GM12801 (cell line): ENCODE measurements around the gene FYN.

Experiments
- TF ChIP-seq, protein P1 (sequence below): IDR thresholded peaks from one replicate; pipeline ENCODE4 v1.5.1; 2011; ENCODE audit warnings: control low read depth; ENCODE audit not compliant: insufficient read length; ENCODE audit errors: extremely low read depth

Gene FYN

DNA sequence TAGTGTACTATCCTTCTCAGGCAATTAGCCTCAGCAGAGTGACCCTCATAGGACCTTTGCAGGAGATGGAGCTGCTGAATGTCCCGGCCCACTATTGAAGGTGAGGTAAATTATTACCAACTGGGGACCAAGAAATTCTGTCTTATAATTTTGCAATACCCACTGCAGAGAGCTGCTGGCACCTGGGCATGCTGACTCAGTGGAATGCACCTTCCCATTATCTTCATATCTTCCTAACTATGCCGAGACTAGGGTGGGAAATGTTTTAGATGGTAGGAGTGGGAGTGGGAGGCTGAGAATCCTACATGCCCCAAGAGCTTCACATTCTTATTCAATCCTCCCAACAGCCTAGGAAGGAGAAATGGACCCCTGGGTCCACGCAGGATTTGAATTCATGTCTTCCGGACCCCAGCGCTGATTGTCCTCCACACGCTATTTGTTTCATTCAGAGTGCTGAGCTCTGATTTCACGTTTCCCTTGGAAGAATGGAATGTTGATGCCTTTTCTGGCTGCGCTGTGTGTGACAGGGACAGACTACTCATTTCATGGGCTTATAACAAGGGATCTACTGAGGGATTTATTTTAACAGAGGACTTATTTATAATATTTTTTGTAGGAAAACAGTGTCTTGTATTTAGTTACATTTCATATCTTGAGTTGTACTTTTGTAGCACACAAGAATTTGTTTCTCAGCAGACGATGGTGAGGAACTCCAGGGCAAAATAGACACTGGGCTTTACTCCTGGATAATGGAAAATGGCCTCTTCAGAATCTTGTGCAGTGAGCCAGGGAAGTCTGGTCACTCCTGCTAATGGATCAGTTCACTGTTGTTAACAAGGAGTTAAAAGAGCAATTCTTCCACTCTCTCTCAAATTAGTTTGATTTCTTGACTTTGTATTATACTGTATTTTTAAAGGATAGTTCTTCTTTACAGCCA lies 66.4 kb downstream of the FYN start:
- TF ChIP-seq, protein P1, sequence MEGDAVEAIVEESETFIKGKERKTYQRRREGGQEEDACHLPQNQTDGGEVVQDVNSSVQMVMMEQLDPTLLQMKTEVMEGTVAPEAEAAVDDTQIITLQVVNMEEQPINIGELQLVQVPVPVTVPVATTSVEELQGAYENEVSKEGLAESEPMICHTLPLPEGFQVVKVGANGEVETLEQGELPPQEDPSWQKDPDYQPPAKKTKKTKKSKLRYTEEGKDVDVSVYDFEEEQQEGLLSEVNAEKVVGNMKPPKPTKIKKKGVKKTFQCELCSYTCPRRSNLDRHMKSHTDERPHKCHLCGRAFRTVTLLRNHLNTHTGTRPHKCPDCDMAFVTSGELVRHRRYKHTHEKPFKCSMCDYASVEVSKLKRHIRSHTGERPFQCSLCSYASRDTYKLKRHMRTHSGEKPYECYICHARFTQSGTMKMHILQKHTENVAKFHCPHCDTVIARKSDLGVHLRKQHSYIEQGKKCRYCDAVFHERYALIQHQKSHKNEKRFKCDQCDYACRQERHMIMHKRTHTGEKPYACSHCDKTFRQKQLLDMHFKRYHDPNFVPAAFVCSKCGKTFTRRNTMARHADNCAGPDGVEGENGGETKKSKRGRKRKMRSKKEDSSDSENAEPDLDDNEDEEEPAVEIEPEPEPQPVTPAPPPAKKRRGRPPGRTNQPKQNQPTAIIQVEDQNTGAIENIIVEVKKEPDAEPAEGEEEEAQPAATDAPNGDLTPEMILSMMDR, result no peak

DNA sequence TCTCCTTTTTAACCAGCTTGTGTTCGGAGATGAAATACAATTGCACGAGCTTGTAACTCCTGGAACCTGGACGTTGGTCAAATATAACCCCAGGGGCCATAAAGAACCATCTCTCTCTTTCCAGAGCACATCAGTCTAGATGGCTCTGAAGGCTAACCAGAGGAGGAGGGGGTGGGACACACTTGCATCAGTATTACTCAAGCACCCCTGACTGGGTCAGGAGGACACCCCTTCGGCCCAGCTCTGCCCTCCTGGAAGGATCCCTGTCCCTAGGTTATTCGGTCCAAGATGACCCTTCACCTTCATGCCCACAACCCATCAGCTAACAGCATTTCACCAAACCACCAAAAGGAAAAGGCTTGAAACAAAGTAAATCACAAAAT lies 67.1 kb downstream of the FYN start:
- TF ChIP-seq, protein P1, result no peak

DNA sequence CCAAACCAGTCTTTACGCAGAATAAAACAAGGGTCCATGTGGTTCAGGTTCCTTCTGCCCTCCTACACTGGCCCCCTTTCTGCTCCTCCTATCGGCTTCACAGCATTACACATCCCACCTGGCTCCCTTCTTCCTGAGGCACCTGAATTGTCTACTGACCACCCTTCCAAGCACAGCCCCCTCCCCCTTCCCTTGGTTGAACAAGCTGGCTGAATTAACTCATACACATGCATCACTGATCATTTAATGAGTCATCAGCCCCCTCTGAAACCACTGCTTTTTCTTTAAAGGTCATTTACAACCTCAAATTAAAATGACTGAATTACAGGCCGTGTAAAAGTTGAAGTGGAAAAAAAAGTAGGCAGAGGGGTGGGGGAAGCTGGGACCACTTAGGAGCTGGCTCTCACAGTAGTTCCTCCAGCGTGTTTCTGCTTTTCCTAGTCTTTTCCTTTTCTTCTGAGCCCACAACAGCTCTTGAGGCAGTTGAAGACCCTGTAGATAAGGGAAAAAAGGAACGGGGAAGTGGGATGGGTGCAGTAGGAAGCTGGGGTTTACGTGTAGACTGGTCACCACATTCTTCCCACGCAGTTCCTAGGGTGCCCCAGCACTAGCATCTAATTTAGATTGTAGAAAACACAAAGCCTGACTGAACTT lies 67.6 kb downstream of the FYN start:
- TF ChIP-seq, protein P1, result no peak

DNA sequence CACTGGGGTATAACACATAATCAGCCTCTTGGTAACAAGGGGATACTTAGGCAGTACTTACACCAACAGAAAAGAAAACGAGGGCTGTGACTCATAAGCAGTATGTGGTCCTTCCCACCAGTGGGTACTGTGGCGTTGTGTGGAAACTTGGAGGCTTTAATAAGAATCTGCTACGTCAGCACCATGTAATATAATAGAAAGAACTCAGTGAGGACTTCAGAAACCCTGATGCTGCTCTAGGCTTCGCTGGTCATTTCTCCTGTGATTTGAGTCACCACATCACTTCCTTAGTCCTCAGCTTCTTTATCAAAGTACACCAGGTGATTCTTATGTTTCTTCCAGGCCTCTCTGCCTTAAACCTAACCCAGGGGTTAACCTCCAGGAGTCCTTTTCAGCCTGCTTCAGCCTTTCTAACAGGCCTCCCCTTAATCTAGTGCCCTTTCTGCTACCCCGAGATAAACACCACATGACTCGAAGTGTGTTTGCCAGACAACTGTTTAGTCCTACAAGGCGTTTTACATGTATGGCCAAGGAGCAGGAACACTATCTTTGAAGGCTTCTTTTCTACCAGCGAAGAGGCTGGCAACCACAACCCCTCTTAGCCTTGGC lies 68.5 kb downstream of the FYN start:
- TF ChIP-seq, protein P1, result no peak

DNA sequence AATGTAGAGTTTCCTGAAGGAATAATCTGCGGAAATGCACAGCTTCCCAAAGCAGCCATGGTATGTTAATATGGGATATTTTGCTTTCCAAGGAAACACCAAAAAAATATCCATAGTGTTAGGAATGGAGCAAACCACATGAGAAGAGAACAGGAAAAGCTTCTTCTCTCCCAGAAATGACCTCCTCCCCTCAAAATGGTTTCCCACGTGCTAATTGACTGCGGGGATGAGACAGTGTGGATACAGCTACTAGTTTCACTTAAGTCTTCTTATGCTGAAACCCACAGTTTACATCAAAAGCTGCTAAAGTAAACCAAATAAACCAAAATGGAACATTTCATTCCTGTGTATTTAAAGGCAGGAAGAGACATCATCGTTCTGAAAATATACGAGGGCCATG lies 69.4 kb downstream of the FYN start:
- TF ChIP-seq, protein P1, result no peak

DNA sequence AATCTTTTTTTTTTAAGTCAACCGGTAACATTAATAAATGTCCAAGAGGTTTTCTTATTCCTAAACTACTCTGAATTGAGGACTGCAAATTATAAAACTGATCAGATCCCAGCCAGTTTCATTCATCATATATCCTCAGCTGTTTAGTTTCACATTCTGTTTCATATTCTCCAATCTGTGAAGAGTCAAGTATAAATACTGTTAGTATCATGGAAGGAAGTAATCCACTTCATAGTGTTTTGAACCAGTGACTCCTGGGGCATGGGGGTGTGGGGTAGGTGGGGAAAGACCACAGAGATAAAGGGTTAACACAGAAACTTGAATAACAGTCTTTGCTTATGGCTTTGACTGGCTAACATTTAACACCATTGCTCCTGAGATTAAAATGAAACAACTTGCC lies 69.9 kb downstream of the FYN start:
- TF ChIP-seq, protein P1, result no peak

DNA sequence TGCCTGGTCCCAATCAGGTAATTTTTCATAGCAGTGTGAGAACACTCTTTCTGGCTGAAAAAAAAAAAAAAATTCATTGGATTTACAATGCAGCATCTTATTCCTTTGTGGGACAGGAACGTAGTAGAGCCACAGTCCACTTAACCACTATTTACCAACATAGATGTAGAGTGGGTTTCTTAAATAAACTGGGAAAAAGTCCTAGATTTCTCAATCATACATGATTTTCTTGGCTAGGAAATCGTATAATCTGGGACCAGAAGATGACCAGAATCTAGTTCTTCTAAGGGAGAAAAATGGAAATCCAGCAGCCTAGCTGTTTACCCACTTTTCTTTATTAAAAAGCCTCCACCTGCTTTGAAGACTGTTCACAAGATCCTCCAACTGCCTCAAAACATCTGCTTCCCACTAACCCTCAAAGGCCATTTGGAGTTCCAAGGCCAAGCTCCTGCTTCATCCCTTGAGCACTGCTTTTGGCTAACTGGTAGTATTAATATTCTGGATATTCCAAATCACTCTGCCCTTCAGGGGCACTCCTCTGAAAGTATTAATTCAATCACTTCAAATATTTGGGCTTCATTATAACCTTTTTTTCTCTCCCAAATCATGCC lies 70.4 kb downstream of the FYN start:
- TF ChIP-seq, protein P1, result no peak
